Fibroblast of mammary gland (primary cell): Measurements from ENCODE around the gene WASF2.

ENCODE experiments used
- DNase-seq: peaks from one replicate; pipeline ENCODE4 v3.0.0-alpha.2; 2010; ENCODE audit warnings: low read depth
- H3K4me3 ChIP-seq: 2 replicates; pipeline ENCODE4 v1.5.1; 2011; ENCODE audit warnings: low read depth, mild to moderate bottlenecking, low read length, moderate library complexity; ENCODE audit not compliant: control insufficient read depth
- CTCF ChIP-seq: conservative IDR thresholded peaks from 2 replicates; pipeline ENCODE4 v1.5.1; 2011; ENCODE audit warnings: low read depth, low read length, inconsistent platforms; ENCODE audit not compliant: control insufficient read depth, insufficient read depth

Gene WASF2

GRCh38 chr1:27381969-27382762 lies 107.8 kb downstream of the WASF2 start:
- no peak for TF ChIP-seq CTCF
- DNase-seq: no peak
- no peak overlapping the region for H3K4me3 ChIP-seq

GRCh38 chr1:27380766-27381733 lies 108.9 kb downstream of the WASF2 start:
- DNase-seq: no peak
- H3K4me3 ChIP-seq: no peak overlapping the region
- no peak for TF ChIP-seq CTCF

GRCh38 chr1:27380224-27380623 lies 109.7 kb downstream of the WASF2 start:
- no peak overlapping the region for H3K4me3 ChIP-seq
- DNase-seq: no peak
- no peak for TF ChIP-seq CTCF

- TF ChIP-seq CTCF: no peak
- no peak for DNase-seq
- no peak overlapping the region for H3K4me3 ChIP-seq
Measured at GRCh38 chr1:27379564-27380122, 110.3 kb downstream of the WASF2 start.

- DNase-seq: no peak
- TF ChIP-seq CTCF: no peak
- H3K4me3 ChIP-seq: no peak overlapping the region
Measured at GRCh38 chr1:27377760-27378495, 112.0 kb downstream of the WASF2 start.

GRCh38 chr1:27374362-27375086 lies 115.4 kb downstream of the WASF2 start, which contains the start of gene FCN3:
TSS of gene FCN3 (minus strand) at chr1:27374824. CDS start at chr1:27374818, 6 bp downstream.
- H3K4me3 ChIP-seq: no peak within 1 kb of the TSS
- TF ChIP-seq CTCF: no peak
- DNase-seq: no peak
